Panc1 (cell line): Measurements from ENCODE around the gene ATCAY.

Experiments used
- POLR2AphosphoS5 ChIP-seq: IDR thresholded peaks from 2 replicates; pipeline ENCODE4 v1.6.1; 2012; ENCODE audit warnings: mild to moderate bottlenecking, low read depth, low read length, moderate library complexity
- TCF7L2 ChIP-seq: IDR thresholded peaks from 2 replicates; pipeline ENCODE4 v1.6.1; 2011; ENCODE audit warnings: mild to moderate bottlenecking, low read depth, low read length, inconsistent platforms
- TF ChIP-seq, protein P1 (sequence below), 2 experiments: IDR thresholded peaks; 2 replicates each; pipeline ENCODE4 v1.6.1; 2011 to 2012; ENCODE audit warnings: low read depth in 2 of 2, control low read depth in 1 of 2, low read length in 1 of 2, mild to moderate bottlenecking in 1 of 2, moderate library complexity in 1 of 2; ENCODE audit not compliant: insufficient read depth in 1 of 2
- TF ChIP-seq, protein P2 (sequence below): fragments of 450-650 bp; IDR thresholded peaks from 2 replicates; pipeline ENCODE4 v1.5.1; 2017; ENCODE audit warnings: mild to moderate bottlenecking

DNA sequence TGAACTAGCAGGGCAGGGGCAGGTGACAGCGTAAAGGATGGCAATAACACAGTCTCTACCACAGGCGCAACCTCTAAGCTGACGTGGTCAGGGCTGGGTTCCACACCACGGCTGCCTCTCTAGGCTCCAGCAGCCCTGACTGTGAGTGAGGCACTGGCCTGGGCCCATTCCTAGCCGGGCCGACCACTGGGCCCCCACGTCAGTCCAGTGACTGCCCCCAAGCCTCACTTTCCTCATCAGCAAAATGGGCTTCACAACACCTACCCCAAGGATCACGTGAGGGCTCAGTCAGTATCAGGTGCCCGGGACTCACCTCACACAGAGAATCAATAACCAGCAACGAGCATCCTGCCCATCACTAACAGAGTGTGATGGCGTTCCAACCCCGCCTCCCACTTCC lies 16.8 kb upstream of the ATCAY start:
- TF ChIP-seq, protein P1, sequence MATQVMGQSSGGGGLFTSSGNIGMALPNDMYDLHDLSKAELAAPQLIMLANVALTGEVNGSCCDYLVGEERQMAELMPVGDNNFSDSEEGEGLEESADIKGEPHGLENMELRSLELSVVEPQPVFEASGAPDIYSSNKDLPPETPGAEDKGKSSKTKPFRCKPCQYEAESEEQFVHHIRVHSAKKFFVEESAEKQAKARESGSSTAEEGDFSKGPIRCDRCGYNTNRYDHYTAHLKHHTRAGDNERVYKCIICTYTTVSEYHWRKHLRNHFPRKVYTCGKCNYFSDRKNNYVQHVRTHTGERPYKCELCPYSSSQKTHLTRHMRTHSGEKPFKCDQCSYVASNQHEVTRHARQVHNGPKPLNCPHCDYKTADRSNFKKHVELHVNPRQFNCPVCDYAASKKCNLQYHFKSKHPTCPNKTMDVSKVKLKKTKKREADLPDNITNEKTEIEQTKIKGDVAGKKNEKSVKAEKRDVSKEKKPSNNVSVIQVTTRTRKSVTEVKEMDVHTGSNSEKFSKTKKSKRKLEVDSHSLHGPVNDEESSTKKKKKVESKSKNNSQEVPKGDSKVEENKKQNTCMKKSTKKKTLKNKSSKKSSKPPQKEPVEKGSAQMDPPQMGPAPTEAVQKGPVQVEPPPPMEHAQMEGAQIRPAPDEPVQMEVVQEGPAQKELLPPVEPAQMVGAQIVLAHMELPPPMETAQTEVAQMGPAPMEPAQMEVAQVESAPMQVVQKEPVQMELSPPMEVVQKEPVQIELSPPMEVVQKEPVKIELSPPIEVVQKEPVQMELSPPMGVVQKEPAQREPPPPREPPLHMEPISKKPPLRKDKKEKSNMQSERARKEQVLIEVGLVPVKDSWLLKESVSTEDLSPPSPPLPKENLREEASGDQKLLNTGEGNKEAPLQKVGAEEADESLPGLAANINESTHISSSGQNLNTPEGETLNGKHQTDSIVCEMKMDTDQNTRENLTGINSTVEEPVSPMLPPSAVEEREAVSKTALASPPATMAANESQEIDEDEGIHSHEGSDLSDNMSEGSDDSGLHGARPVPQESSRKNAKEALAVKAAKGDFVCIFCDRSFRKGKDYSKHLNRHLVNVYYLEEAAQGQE (IDR thresholded peaks at IDR 0.05; ENCODE audit: insufficient read depth in 1 of 2, low read depth in 2 of 2, low read length in 1 of 2) = no peak
- TF ChIP-seq, protein P2, sequence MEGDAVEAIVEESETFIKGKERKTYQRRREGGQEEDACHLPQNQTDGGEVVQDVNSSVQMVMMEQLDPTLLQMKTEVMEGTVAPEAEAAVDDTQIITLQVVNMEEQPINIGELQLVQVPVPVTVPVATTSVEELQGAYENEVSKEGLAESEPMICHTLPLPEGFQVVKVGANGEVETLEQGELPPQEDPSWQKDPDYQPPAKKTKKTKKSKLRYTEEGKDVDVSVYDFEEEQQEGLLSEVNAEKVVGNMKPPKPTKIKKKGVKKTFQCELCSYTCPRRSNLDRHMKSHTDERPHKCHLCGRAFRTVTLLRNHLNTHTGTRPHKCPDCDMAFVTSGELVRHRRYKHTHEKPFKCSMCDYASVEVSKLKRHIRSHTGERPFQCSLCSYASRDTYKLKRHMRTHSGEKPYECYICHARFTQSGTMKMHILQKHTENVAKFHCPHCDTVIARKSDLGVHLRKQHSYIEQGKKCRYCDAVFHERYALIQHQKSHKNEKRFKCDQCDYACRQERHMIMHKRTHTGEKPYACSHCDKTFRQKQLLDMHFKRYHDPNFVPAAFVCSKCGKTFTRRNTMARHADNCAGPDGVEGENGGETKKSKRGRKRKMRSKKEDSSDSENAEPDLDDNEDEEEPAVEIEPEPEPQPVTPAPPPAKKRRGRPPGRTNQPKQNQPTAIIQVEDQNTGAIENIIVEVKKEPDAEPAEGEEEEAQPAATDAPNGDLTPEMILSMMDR = no peak
- TF ChIP-seq POLR2AphosphoS5 = no peak
- TF ChIP-seq TCF7L2 = no peak
